ENCODE results near the gene KCNJ5. TPM values are rescaled to one million over a fixed set of nuclear protein-coding genes. Genes with fewer than 3 reads are reported as not detected.

Gene KCNJ5
- total and polyA plus RNA-seq, 2 of the 4 experiments (the other 2 are of a cell fraction) = 0.07 to 0.18 TPM

DNA sequence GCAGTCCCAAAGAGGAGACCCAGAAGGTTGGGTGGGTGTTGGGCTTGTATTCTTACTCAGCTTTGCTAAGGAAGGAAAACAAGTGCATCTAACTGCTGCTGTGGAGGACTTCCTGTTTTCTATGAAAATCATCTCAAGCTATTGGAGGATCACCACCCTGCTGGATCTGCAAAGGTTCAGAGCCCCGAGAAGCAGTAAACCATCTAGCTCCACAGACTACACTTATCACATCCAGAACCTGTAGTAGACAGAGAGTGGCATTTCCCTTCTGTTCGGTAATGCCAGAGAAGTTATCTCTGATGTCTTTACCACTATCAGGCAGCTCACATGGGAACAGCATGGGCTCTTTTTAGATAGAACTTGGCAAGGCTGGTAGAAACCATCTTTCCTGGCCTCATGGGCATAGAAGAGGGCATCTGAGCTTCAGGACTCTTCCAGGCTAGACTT lies 45.8 kb upstream of the KCNJ5 start:
- Histone ChIP-seq H2BK15ac (ENCODE audit: low read depth, low read length) (no peak overlapping the region), H3K56ac (ENCODE audit: extremely low read depth, insufficient read depth, low read length) (no peak overlapping the region), H2BK5ac (ENCODE audit: low read depth, low read length, poor library complexity, severe bottlenecking) (no peak overlapping the region), H3K9me1 (ENCODE audit: insufficient read depth, low read length) (no peaks in the 10 kb centered on the region), H2AK5ac (ENCODE audit: low read depth, low read length) (no peak overlapping the region), H3K4ac (ENCODE audit: low read depth, low read length) (no peak overlapping the region), H4K8ac (ENCODE audit: low read depth in 2 of 2, low read length in 2 of 2) (no peak overlapping the region), H3K18ac (ENCODE audit: low read depth, low read length) (no peak overlapping the region), H4K91ac (ENCODE audit: insufficient read depth, low read depth, low read length) (no peak overlapping the region), H3K9me3 (ENCODE audit: control insufficient read depth, insufficient read depth, low read length) (no peaks in the 10 kb centered on the region), H2BK20ac (ENCODE audit: low read depth, low read length) (no peak overlapping the region), H2AK9ac (replicated peaks; ENCODE audit: low read depth, low read length, poor library complexity) (no peak overlapping the region), H3K4me1 (ENCODE audit: control insufficient read depth, insufficient read depth, low read length) (no peaks in the 10 kb centered on the region), H3K23ac (ENCODE audit: low read depth, low read length) (no peak overlapping the region), H3K14ac (replicated peaks; ENCODE audit: low read depth, low read length) (no peak overlapping the region), H3K9ac (ENCODE audit: low read depth, low read length) (no peak overlapping the region), H3K27me3 (ENCODE audit: control insufficient read depth, insufficient read depth, low read length) (peaks cover 45% of the 10 kb centered on the region), H4K5ac (ENCODE audit: low read depth, low read length) (no peak overlapping the region), H4K20me1 (ENCODE audit: insufficient read depth, low read length) (no peaks in the 10 kb centered on the region), H3K4me2 (ENCODE audit: low read depth, low read length) (no peak overlapping the region), H3K79me1 (ENCODE audit: low read depth in 1 of 2, low read length in 2 of 2) (no peaks in the 10 kb centered on the region), H3K36me3 (ENCODE audit: control insufficient read depth, insufficient read depth, low read length) (no peaks in the 10 kb centered on the region), H3K27ac (ENCODE audit: insufficient read depth, low read length) (no peak overlapping the region), H2AFZ (replicated peaks; ENCODE audit: low read length, poor library complexity) (no peak overlapping the region), H2BK120ac (ENCODE audit: low read depth, low read length) (no peak overlapping the region), H3K4me3 (ENCODE audit: insufficient read depth, low read depth, low read length) (no peak overlapping the region)
- TF ChIP-seq, protein P1, sequence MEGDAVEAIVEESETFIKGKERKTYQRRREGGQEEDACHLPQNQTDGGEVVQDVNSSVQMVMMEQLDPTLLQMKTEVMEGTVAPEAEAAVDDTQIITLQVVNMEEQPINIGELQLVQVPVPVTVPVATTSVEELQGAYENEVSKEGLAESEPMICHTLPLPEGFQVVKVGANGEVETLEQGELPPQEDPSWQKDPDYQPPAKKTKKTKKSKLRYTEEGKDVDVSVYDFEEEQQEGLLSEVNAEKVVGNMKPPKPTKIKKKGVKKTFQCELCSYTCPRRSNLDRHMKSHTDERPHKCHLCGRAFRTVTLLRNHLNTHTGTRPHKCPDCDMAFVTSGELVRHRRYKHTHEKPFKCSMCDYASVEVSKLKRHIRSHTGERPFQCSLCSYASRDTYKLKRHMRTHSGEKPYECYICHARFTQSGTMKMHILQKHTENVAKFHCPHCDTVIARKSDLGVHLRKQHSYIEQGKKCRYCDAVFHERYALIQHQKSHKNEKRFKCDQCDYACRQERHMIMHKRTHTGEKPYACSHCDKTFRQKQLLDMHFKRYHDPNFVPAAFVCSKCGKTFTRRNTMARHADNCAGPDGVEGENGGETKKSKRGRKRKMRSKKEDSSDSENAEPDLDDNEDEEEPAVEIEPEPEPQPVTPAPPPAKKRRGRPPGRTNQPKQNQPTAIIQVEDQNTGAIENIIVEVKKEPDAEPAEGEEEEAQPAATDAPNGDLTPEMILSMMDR (conservative IDR thresholded peaks at IDR 0.05; ENCODE audit: low read depth, low read length) = no peak
- TF ChIP-seq, protein P2, sequence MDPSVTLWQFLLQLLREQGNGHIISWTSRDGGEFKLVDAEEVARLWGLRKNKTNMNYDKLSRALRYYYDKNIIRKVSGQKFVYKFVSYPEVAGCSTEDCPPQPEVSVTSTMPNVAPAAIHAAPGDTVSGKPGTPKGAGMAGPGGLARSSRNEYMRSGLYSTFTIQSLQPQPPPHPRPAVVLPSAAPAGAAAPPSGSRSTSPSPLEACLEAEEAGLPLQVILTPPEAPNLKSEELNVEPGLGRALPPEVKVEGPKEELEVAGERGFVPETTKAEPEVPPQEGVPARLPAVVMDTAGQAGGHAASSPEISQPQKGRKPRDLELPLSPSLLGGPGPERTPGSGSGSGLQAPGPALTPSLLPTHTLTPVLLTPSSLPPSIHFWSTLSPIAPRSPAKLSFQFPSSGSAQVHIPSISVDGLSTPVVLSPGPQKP (IDR thresholded peaks at IDR 0.05; ENCODE audit: borderline replicate concordance, low read depth, low read length) = no peak
- TF ChIP-seq RAD21 (IDR thresholded peaks at IDR 0.05; ENCODE audit: low read length) = no peak
- TF ChIP-seq CHD1 (IDR thresholded peaks at IDR 0.05; ENCODE audit: low read depth, low read length) = no peak
- TF ChIP-seq, protein P3, sequence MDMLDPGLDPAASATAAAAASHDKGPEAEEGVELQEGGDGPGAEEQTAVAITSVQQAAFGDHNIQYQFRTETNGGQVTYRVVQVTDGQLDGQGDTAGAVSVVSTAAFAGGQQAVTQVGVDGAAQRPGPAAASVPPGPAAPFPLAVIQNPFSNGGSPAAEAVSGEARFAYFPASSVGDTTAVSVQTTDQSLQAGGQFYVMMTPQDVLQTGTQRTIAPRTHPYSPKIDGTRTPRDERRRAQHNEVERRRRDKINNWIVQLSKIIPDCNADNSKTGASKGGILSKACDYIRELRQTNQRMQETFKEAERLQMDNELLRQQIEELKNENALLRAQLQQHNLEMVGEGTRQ (IDR thresholded peaks at IDR 0.05; ENCODE audit: low read depth, low read length) = no peak
- TF ChIP-seq MAZ (IDR thresholded peaks at IDR 0.05; ENCODE audit: borderline replicate concordance, low read depth, low read length) = no peak
- TF ChIP-seq BHLHE40 (IDR thresholded peaks at IDR 0.05; ENCODE audit: low read depth, low read length) = no peak
- no peak for TF ChIP-seq CEBPB (IDR thresholded peaks at IDR 0.05; ENCODE audit: low read depth, low read length)
- TF ChIP-seq POLR2A (IDR thresholded peaks at IDR 0.05; ENCODE audit: low read depth, low read length) = no peak
- no peak for TF ChIP-seq FOS (IDR thresholded peaks at IDR 0.05; ENCODE audit: low read depth, low read length)
- no peak for TF ChIP-seq NFE2L2 (IDR thresholded peaks at IDR 0.05; ENCODE audit: low read depth, low read length)
- TF ChIP-seq MXI1 (IDR thresholded peaks at IDR 0.05; ENCODE audit: borderline replicate concordance, low read depth, low read length) = no peak
- no peak for TF ChIP-seq RFX5 (IDR thresholded peaks at IDR 0.05; ENCODE audit: low read depth, low read length)
- TF ChIP-seq SMC3 (IDR thresholded peaks at IDR 0.05; ENCODE audit: low read depth, low read length) = no peak
- no peak for TF ChIP-seq MAFK (IDR thresholded peaks at IDR 0.05; ENCODE audit: low read depth, low read length)
- ATAC-seq (ENCODE audit: low read depth) (no peak), DNase-seq (no peak)
- no CpG with 5 or more reads among the region's 2 CpGs for WGBS, 2 experiments (ENCODE audit: extremely low coverage in 2 of 2, insufficient read length in 1 of 2)
- dilution Hi-C loops (cut with HindIII; ENCODE audit: low sequenced_read_pairs, unreplicated experiment) = loop anchor here (25.0 kb wide), 1 partner anchor 658 kb away; no protein-coding TSS in a partner anchor
- ChIA-PET POLR2A (ENCODE audit: unreplicated experiment) (no interaction called here), CTCF (interaction anchor here (1.0 kb wide), 1 partner anchor 687 kb away, joined by 3 read pairs; no protein-coding TSS in a partner anchor)
- in situ Hi-C loops (cut with MboI; ENCODE audit: low sequenced_read_pairs) = no loop called here
- no TSS peak for BruUV-seq (replicated peaks)
- intact Hi-C loops (cut with micrococcal nuclease) = no loop called here
